GM23338 (cell line): ENCODE measurements around the gene PCSK4. TPM values are rescaled to one million over a fixed set of nuclear protein-coding genes. Genes with fewer than 3 reads are reported as not detected.

Source experiments
- ATAC-seq: fragments of 200-7000 bp; cut with Tn5 transposase; 3 replicates; pipeline ENCODE4 v1.9.1; 2020
- DNase-seq: peaks from one replicate; pipeline ENCODE4 v3.0.0-alpha.2; 2015; ENCODE audit warnings: low spot score
- H2AFZ ChIP-seq: fragments of 200-600 bp; sonication (generic); 2 replicates; pipeline ENCODE4 v1.8.0; 2016; ENCODE audit warnings: antibody characterized with exemption, mild to moderate bottlenecking, moderate library complexity
- H3F3A ChIP-seq: fragments of 200-600 bp; sonication (generic); replicated peaks from 2 replicates; pipeline ENCODE4 v1.8.0; 2017; ENCODE audit warnings: antibody characterized with exemption, mixed run types, low read depth
- H3K27ac ChIP-seq: fragments of 200-600 bp; sonication (generic); 2 replicates; pipeline ENCODE4 v1.6.1; 2016; ENCODE audit warnings: low read depth
- H3K27me3 ChIP-seq: fragments of 200-600 bp; sonication (generic); 2 replicates; pipeline ENCODE4 v1.8.0; 2016; ENCODE audit warnings: mild to moderate bottlenecking, mixed run types, moderate library complexity; ENCODE audit not compliant: insufficient read depth
- H3K36me3 ChIP-seq: fragments of 200-600 bp; sonication (generic); 2 replicates; pipeline ENCODE4 v1.8.0; 2016; ENCODE audit warnings: mild to moderate bottlenecking; ENCODE audit not compliant: insufficient read depth
- H3K4me1 ChIP-seq: fragments of 200-600 bp; sonication (generic); 2 replicates; pipeline ENCODE4 v1.8.0; 2016; ENCODE audit warnings: mild to moderate bottlenecking, moderate library complexity; ENCODE audit not compliant: insufficient read depth
- H3K4me2 ChIP-seq: fragments of 200-600 bp; sonication (generic); 2 replicates; pipeline ENCODE4 v1.7.1; 2017; ENCODE audit warnings: mixed run types
- H3K4me3 ChIP-seq: fragments of 200-600 bp; sonication (generic); 2 replicates; pipeline ENCODE4 v1.6.1; 2016; ENCODE audit warnings: mixed run types
- H3K79me2 ChIP-seq: fragments of 200-600 bp; sonication (generic); replicated peaks from 2 replicates; pipeline ENCODE4 v1.8.0; 2017; ENCODE audit warnings: mild to moderate bottlenecking; ENCODE audit not compliant: insufficient read depth
- H3K9me2 ChIP-seq: fragments of 200-600 bp; sonication (generic); 2 replicates; pipeline ENCODE4 v1.8.0; 2017; ENCODE audit not compliant: insufficient read depth
- H4K20me1 ChIP-seq: fragments of 200-600 bp; sonication (generic); replicated peaks from 2 replicates; pipeline ENCODE4 v1.8.0; 2017; ENCODE audit warnings: mild to moderate bottlenecking; ENCODE audit not compliant: insufficient read depth
- H3K27ac Mint-ChIP-seq: 2 replicates; pipeline ENCODE4 v1.8.0; 2020; ENCODE audit warnings: inconsistent platforms, mild to moderate bottlenecking, moderate library complexity, mixed read lengths
- H3K27me3 Mint-ChIP-seq: 3 replicates; pipeline ENCODE4 v1.8.0; 2022; ENCODE audit warnings: low read depth, mild to moderate bottlenecking, moderate library complexity, mixed read lengths, inconsistent platforms; ENCODE audit not compliant: insufficient read depth, poor library complexity
- H3K36me3 Mint-ChIP-seq: 3 replicates; pipeline ENCODE4 v1.8.0; 2021; ENCODE audit warnings: low read depth, mild to moderate bottlenecking, inconsistent platforms, moderate library complexity, mixed read lengths
- H3K4me1 Mint-ChIP-seq: 3 replicates; pipeline ENCODE4 v1.8.0; 2020; ENCODE audit warnings: mild to moderate bottlenecking, inconsistent platforms, mixed read lengths
- H3K4me3 Mint-ChIP-seq: 3 replicates; pipeline ENCODE4 v1.8.0; 2021; ENCODE audit warnings: moderate library complexity, mild to moderate bottlenecking, inconsistent platforms, mixed read lengths
- H3K9me3 Mint-ChIP-seq: 3 replicates; pipeline ENCODE4 v1.8.0; 2020; ENCODE audit warnings: moderate library complexity, mild to moderate bottlenecking, inconsistent platforms, mixed read lengths
- CREB1 ChIP-seq: fragments of 250-450 bp; sonication (Bioruptor Pico); IDR thresholded peaks from 2 replicates; pipeline ENCODE4 v1.5.0; 2020; ENCODE audit warnings: low read depth, mild to moderate bottlenecking, moderate library complexity
- EZH2phosphoT487 ChIP-seq: fragments of 200-600 bp; sonication (generic); IDR thresholded peaks from one replicate; pipeline ENCODE4 v1.8.1; 2018; ENCODE audit warnings: antibody characterized with exemption; ENCODE audit not compliant: unreplicated experiment
- JUNB ChIP-seq: IDR thresholded peaks from one replicate; pipeline ENCODE4 v1.6.1; 2016; ENCODE audit warnings: antibody characterized with exemption; ENCODE audit not compliant: unreplicated experiment
- STAT1 ChIP-seq: IDR thresholded peaks from one replicate; pipeline ENCODE4 v1.6.1; 2016; ENCODE audit warnings: antibody characterized with exemption; ENCODE audit not compliant: unreplicated experiment
- ZNF114 ChIP-seq: fragments of 250-450 bp; sonication (Bioruptor Pico); IDR thresholded peaks from 2 replicates; pipeline ENCODE4 v1.5.0; 2020; ENCODE audit warnings: mild to moderate bottlenecking, moderate library complexity
- polyA plus RNA-seq: library from polyadenylated mRNA; unstranded; fragments of >200 nt; fragmentation: Nextera tagmentation; extraction: Ambion mirVana; gene quantifications from 2 replicates; pipeline ENCODE4 v1.2.1, GENCODE V29; 2016
- total RNA-seq: library from RNA; depleted of rRNA; stranded (reverse); fragments of >200 nt; shearing (Covaris generic); gene quantifications from 2 replicates; pipeline ENCODE4 v1.2.3, GENCODE V29; 2014
- TF ChIP-seq, protein P1 (sequence below): IDR thresholded peaks from one replicate; pipeline ENCODE4 v1.6.1; 2018; ENCODE audit warnings: antibody characterized with exemption; ENCODE audit not compliant: unreplicated experiment
- TF ChIP-seq, protein P2 (sequence below), 2 experiments: fragments of 200-600 bp in 1 of 2; sonication (generic) in 1 of 2; conservative IDR thresholded peaks; 2 replicates each; pipeline versions ENCODE4 v1.5.1 to v1.6.1; 2016 to 2017; ENCODE audit warnings: antibody characterized with exemption in 2 of 2, low read depth in 2 of 2, mild to moderate bottlenecking in 2 of 2, moderate library complexity in 1 of 2
- TF ChIP-seq, protein P3 (sequence below): IDR thresholded peaks from 2 replicates; pipeline ENCODE4 v1.6.1; 2016; ENCODE audit warnings: antibody characterized with exemption

The PCSK4 gene
- total and polyA plus RNA-seq, 2 experiments from 2014 or later = 3.8 to 15.1 TPM

DNA sequence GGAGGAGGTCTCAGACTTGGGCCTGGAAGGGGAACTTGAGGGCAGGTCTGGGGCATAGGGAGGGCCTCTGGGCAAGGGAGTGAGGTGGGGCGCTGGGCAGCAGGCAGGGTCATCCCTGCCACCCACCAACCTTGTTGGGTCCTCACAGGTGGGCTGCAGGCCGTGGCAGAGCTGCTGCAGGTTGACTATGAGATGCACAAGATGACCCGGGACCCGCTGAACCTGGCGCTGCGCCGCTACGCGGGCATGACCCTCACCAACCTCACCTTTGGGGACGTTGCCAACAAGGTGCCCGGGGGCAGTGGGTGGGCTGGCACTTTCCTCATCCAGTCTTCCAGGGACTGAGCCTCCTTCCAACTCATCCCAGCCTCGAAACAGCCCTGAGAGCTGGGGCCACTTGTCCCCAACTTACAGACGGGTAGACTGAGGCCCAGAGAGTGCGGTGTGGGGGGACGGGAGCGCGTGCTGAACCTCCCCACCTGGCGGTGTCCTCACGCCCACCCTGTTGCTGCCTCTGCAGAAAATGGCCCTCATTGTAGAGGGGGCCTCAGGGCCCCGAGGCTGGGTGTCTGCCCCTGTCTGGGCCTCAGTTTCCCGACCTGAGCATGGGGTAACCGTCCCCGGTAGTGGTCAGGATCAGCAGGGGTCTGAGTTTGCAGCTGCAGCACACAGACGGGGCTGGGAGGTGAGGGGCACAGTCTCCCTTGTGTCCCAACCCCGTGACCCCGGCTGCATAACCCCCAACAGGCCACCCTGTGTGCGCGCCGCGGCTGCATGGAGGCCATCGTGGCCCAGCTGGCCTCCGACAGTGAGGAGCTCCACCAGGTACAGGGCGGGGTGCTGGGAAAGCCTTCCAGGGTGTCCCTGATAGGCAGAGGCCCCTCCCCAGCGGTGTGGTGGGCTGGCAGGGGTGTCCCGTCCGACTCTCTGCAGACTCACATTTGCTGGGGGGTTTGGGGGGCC, 29.8 kb downstream of the PCSK4 start:
- no peaks in the 10 kb centered on the region for H3K79me2 ChIP-seq
- H3K4me1 Mint-ChIP-seq = peaks cover 6% of the 10 kb centered on the region; the same call in 2 of the 3 replicates
- H3K4me3 Mint-ChIP-seq = no peak overlapping the region
- no peaks in the 10 kb centered on the region for H3K9me3 Mint-ChIP-seq
- no peak overlapping the region for H3K4me3 ChIP-seq
- TF ChIP-seq CREB1 (no peak), EZH2phosphoT487 (no peak)
- H4K20me1 ChIP-seq = peaks cover 4% of the 10 kb centered on the region; the same call in 1 of the 2 replicates
- H3K36me3 Mint-ChIP-seq = peaks cover 7% of the 10 kb centered on the region; the same call in 2 of the 3 replicates
- peaks cover 37% of the 10 kb centered on the region for H3K27me3 Mint-ChIP-seq
- ATAC-seq (no peak), DNase-seq (no peak)
- peaks cover 18% of the 10 kb centered on the region for H3K27me3 ChIP-seq
- no peaks in the 10 kb centered on the region for H3K36me3 ChIP-seq
- peaks cover 7% of the 10 kb centered on the region; the same call in 1 of the 2 replicates for H3F3A ChIP-seq
- H3K27ac ChIP-seq = no peak overlapping the region
- no peak overlapping the region for H2AFZ ChIP-seq
- no peak overlapping the region for H3K27ac Mint-ChIP-seq
- H3K9me2 ChIP-seq = no peaks in the 10 kb centered on the region
- no peak overlapping the region for H3K4me2 ChIP-seq
- no peaks in the 10 kb centered on the region for H3K4me1 ChIP-seq

- Mint-ChIP-seq H3K27me3 (peaks cover 31% of the 10 kb centered on the region), H3K27ac (no peak overlapping the region)
- H3K27me3 ChIP-seq = peaks cover 10% of the 10 kb centered on the region
These were observed 30.7 kb downstream of the PCSK4 start for GRCh38 chr19:1459479-1459878.

More at GRCh38 chr19:1459479-1459878, 30.7 kb downstream of the PCSK4 start:
- DNase-seq (no peak), ATAC-seq (no peak)
- Histone ChIP-seq H3F3A (peaks cover 5% of the 10 kb centered on the region; the same call in 1 of the 2 replicates), H3K9me2 (no peaks in the 10 kb centered on the region), H3K79me2 (no peaks in the 10 kb centered on the region), H2AFZ (no peak overlapping the region), H3K36me3 (no peaks in the 10 kb centered on the region), H3K4me1 (no peaks in the 10 kb centered on the region), H3K4me3 (no peak overlapping the region), H3K4me2 (no peak overlapping the region), H3K27ac (no peak overlapping the region), H4K20me1 (peaks cover 4% of the 10 kb centered on the region; the same call in 1 of the 2 replicates)
- peaks cover 7% of the 10 kb centered on the region; the same call in 2 of the 3 replicates for H3K36me3 Mint-ChIP-seq
- peaks cover 6% of the 10 kb centered on the region; the same call in 2 of the 3 replicates for H3K4me1 Mint-ChIP-seq
- TF ChIP-seq, protein P1, sequence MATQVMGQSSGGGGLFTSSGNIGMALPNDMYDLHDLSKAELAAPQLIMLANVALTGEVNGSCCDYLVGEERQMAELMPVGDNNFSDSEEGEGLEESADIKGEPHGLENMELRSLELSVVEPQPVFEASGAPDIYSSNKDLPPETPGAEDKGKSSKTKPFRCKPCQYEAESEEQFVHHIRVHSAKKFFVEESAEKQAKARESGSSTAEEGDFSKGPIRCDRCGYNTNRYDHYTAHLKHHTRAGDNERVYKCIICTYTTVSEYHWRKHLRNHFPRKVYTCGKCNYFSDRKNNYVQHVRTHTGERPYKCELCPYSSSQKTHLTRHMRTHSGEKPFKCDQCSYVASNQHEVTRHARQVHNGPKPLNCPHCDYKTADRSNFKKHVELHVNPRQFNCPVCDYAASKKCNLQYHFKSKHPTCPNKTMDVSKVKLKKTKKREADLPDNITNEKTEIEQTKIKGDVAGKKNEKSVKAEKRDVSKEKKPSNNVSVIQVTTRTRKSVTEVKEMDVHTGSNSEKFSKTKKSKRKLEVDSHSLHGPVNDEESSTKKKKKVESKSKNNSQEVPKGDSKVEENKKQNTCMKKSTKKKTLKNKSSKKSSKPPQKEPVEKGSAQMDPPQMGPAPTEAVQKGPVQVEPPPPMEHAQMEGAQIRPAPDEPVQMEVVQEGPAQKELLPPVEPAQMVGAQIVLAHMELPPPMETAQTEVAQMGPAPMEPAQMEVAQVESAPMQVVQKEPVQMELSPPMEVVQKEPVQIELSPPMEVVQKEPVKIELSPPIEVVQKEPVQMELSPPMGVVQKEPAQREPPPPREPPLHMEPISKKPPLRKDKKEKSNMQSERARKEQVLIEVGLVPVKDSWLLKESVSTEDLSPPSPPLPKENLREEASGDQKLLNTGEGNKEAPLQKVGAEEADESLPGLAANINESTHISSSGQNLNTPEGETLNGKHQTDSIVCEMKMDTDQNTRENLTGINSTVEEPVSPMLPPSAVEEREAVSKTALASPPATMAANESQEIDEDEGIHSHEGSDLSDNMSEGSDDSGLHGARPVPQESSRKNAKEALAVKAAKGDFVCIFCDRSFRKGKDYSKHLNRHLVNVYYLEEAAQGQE = no peak
- TF ChIP-seq ZNF114 (no peak), CREB1 (no peak), STAT1 (no peak), JUNB (no peak)
- TF ChIP-seq, protein P2, sequence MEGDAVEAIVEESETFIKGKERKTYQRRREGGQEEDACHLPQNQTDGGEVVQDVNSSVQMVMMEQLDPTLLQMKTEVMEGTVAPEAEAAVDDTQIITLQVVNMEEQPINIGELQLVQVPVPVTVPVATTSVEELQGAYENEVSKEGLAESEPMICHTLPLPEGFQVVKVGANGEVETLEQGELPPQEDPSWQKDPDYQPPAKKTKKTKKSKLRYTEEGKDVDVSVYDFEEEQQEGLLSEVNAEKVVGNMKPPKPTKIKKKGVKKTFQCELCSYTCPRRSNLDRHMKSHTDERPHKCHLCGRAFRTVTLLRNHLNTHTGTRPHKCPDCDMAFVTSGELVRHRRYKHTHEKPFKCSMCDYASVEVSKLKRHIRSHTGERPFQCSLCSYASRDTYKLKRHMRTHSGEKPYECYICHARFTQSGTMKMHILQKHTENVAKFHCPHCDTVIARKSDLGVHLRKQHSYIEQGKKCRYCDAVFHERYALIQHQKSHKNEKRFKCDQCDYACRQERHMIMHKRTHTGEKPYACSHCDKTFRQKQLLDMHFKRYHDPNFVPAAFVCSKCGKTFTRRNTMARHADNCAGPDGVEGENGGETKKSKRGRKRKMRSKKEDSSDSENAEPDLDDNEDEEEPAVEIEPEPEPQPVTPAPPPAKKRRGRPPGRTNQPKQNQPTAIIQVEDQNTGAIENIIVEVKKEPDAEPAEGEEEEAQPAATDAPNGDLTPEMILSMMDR (conservative IDR thresholded peaks at IDR 0.05; ENCODE audit: low read depth in 2 of 2) = no peak
- TF ChIP-seq, protein P3, sequence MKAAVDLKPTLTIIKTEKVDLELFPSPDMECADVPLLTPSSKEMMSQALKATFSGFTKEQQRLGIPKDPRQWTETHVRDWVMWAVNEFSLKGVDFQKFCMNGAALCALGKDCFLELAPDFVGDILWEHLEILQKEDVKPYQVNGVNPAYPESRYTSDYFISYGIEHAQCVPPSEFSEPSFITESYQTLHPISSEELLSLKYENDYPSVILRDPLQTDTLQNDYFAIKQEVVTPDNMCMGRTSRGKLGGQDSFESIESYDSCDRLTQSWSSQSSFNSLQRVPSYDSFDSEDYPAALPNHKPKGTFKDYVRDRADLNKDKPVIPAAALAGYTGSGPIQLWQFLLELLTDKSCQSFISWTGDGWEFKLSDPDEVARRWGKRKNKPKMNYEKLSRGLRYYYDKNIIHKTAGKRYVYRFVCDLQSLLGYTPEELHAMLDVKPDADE = no peak
- no peaks in the 10 kb centered on the region for H3K9me3 Mint-ChIP-seq
- no peak overlapping the region; the same call in 2 of the 3 replicates for H3K4me3 Mint-ChIP-seq
